IMR-90 (cell line): ENCODE measurements around the gene INF2. TPM values are rescaled to one million over a fixed set of nuclear protein-coding genes. Genes with fewer than 3 reads are reported as not detected.

ENCODE experiments used
- ATAC-seq: fragments of 200-7000 bp; cut with Tn5 transposase; 2 replicates; pipeline ENCODE4 v1.9.1; 2020; ENCODE audit warnings: low read depth, mild to moderate bottlenecking, moderate library complexity
- BruUV-seq: library from RNA; stranded (reverse); fragments of 400-500 nt; replicated peaks from 2 replicates; lab custom pipeline; 2021; lab: Mats Ljungman, UMichigan
- CTCF ChIA-PET: fragments of 300-600 bp; formaldehyde crosslinking; extraction: SDS; loops from one replicate; lab custom pipeline; 2021; ENCODE audit warnings: antibody characterized with exemption; lab: Yijun Ruan, JAX
- POLR2A ChIA-PET: fragments of 300-600 bp; sonication (Branson Sonifier 250); formaldehyde crosslinking; loops from one replicate; lab custom pipeline; 2022; ENCODE audit warnings: antibody characterized with exemption; ENCODE audit not compliant: unreplicated experiment; lab: Charles Lee
- DNase-seq: peaks from one replicate; pipeline ENCODE4 v3.0.0; 2013
- H2AFZ ChIP-seq: replicated peaks from 2 replicates; pipeline ENCODE3; 2013; ENCODE audit warnings: low read length, mild to moderate bottlenecking; ENCODE audit not compliant: poor library complexity
- H2AK5ac ChIP-seq: 2 replicates; pipeline ENCODE4 v1.6.1; 2013; ENCODE audit warnings: low read depth, low read length, inconsistent platforms
- H2AK9ac ChIP-seq: replicated peaks from 2 replicates; pipeline ENCODE3; 2013; ENCODE audit warnings: mild to moderate bottlenecking, low read depth, low read length, moderate library complexity; ENCODE audit not compliant: poor library complexity
- H2BK120ac ChIP-seq: 2 replicates; pipeline ENCODE4 v1.6.1; 2013; ENCODE audit warnings: low read depth, low read length, inconsistent platforms
- H2BK15ac ChIP-seq: 3 replicates; pipeline ENCODE4 v1.6.1; 2013; ENCODE audit warnings: low read depth, low read length, inconsistent platforms
- H2BK20ac ChIP-seq: 2 replicates; pipeline ENCODE4 v1.6.1; 2013; ENCODE audit warnings: low read depth, mild to moderate bottlenecking, inconsistent platforms, low read length, moderate library complexity
- H2BK5ac ChIP-seq: 2 replicates; pipeline ENCODE4 v1.6.1; 2013; ENCODE audit warnings: mild to moderate bottlenecking, low read depth, low read length, inconsistent platforms; ENCODE audit not compliant: poor library complexity, severe bottlenecking
- H3K14ac ChIP-seq: replicated peaks from 2 replicates; pipeline ENCODE4 v1.6.1; 2013; ENCODE audit warnings: low read depth, low read length, inconsistent platforms
- H3K18ac ChIP-seq: 2 replicates; pipeline ENCODE4 v1.6.1; 2013; ENCODE audit warnings: low read depth, low read length, control low read depth
- H3K23ac ChIP-seq: 2 replicates; pipeline ENCODE4 v1.6.1; 2013; ENCODE audit warnings: low read depth, low read length, inconsistent platforms
- H3K27ac ChIP-seq: 2 replicates; pipeline ENCODE4 v1.5.1; 2013; ENCODE audit warnings: mild to moderate bottlenecking, control low read depth, low read length; ENCODE audit not compliant: insufficient read depth
- H3K27me3 ChIP-seq: 2 replicates; pipeline ENCODE4 v1.6.1; 2013; ENCODE audit warnings: low read length; ENCODE audit not compliant: control insufficient read depth, insufficient read depth
- H3K36me3 ChIP-seq: 2 replicates; pipeline ENCODE4 v1.6.1; 2013; ENCODE audit warnings: low read length, mixed read lengths; ENCODE audit not compliant: control insufficient read depth, insufficient read depth
- H3K4ac ChIP-seq: 2 replicates; pipeline ENCODE4 v1.6.1; 2013; ENCODE audit warnings: low read depth, low read length, inconsistent platforms
- H3K4me1 ChIP-seq: 2 replicates; pipeline ENCODE4 v1.6.1; 2013; ENCODE audit warnings: low read length, mixed read lengths; ENCODE audit not compliant: control insufficient read depth, insufficient read depth
- H3K4me2 ChIP-seq: 2 replicates; pipeline ENCODE4 v1.6.1; 2013; ENCODE audit warnings: low read depth, mild to moderate bottlenecking, control low read depth, low read length, moderate library complexity
- H3K4me3 ChIP-seq: 2 replicates; pipeline ENCODE4 v1.5.1; 2013; ENCODE audit warnings: low read depth, mild to moderate bottlenecking, control low read depth, low read length, moderate library complexity; ENCODE audit not compliant: insufficient read depth
- H3K56ac ChIP-seq: 2 replicates; pipeline ENCODE4 v1.6.1; 2013; ENCODE audit warnings: low read length, inconsistent platforms; ENCODE audit not compliant: insufficient read depth; ENCODE audit errors: extremely low read depth
- H3K79me1 ChIP-seq, 2 experiments: 2 replicates each; pipeline ENCODE4 v1.6.1; 2013; ENCODE audit warnings: low read length in 2 of 2, inconsistent platforms in 1 of 2, low read depth in 1 of 2
- H3K9ac ChIP-seq: 2 replicates; pipeline ENCODE4 v1.6.1; 2013; ENCODE audit warnings: low read depth, low read length, control low read depth
- H3K9me1 ChIP-seq: 2 replicates; pipeline ENCODE4 v1.6.1; 2013; ENCODE audit warnings: low read length, inconsistent platforms; ENCODE audit not compliant: insufficient read depth
- H3K9me3 ChIP-seq: 2 replicates; pipeline ENCODE4 v1.6.1; 2013; ENCODE audit warnings: low read length; ENCODE audit not compliant: control insufficient read depth, insufficient read depth
- H4K20me1 ChIP-seq: 2 replicates; pipeline ENCODE4 v1.6.1; 2013; ENCODE audit warnings: low read length, inconsistent platforms; ENCODE audit not compliant: insufficient read depth
- H4K5ac ChIP-seq: 2 replicates; pipeline ENCODE4 v1.6.1; 2013; ENCODE audit warnings: mild to moderate bottlenecking, low read depth, low read length, control low read depth
- H4K8ac ChIP-seq, 2 experiments: 2 replicates each; pipeline ENCODE4 v1.6.1; 2013; ENCODE audit warnings: low read depth in 2 of 2, low read length in 2 of 2, control low read depth in 1 of 2, inconsistent platforms in 1 of 2
- H4K91ac ChIP-seq: 2 replicates; pipeline ENCODE4 v1.6.1; 2013; ENCODE audit warnings: low read depth, low read length, inconsistent platforms; ENCODE audit not compliant: insufficient read depth
- BHLHE40 ChIP-seq: fragments of 150-350 bp; IDR thresholded peaks from 2 replicates; pipeline ENCODE4 v1.6.1; 2016; ENCODE audit warnings: mild to moderate bottlenecking, low read depth, low read length
- CHD1 ChIP-seq: IDR thresholded peaks from 2 replicates; pipeline ENCODE4 v1.6.1; 2012; ENCODE audit warnings: low read depth, low read length, improper control_type of control experiment
- ELK1 ChIP-seq: fragments of 150-350 bp; IDR thresholded peaks from 2 replicates; pipeline ENCODE4 v1.6.1; 2016; ENCODE audit warnings: low read depth, mild to moderate bottlenecking, low read length, moderate library complexity, borderline replicate concordance
- FOS ChIP-seq: fragments of 150-350 bp; IDR thresholded peaks from 2 replicates; pipeline ENCODE4 v1.6.1; 2016; ENCODE audit warnings: low read depth, low read length
- MAFK ChIP-seq: IDR thresholded peaks from 2 replicates; pipeline ENCODE4 v1.6.1; 2012; ENCODE audit warnings: low read depth, low read length, improper control_type of control experiment
- MAZ ChIP-seq: IDR thresholded peaks from 2 replicates; pipeline ENCODE4 v1.6.1; 2012; ENCODE audit warnings: low read depth, mild to moderate bottlenecking, low read length, improper control_type of control experiment, moderate library complexity, borderline replicate concordance
- MXI1 ChIP-seq: IDR thresholded peaks from 2 replicates; pipeline ENCODE4 v1.6.1; 2012; ENCODE audit warnings: low read depth, mild to moderate bottlenecking, low read length, moderate library complexity, borderline replicate concordance
- NFE2L2 ChIP-seq: fragments of 150-350 bp; IDR thresholded peaks from 2 replicates; pipeline ENCODE4 v1.6.1; 2016; ENCODE audit warnings: low read depth, mild to moderate bottlenecking, low read length
- POLR2A ChIP-seq: IDR thresholded peaks from 2 replicates; pipeline ENCODE4 v1.6.1; 2012; ENCODE audit warnings: mild to moderate bottlenecking, low read depth, low read length
- RAD21 ChIP-seq: IDR thresholded peaks from 2 replicates; pipeline ENCODE4 v1.6.1; 2012; ENCODE audit warnings: low read length, improper control_type of control experiment
- RCOR1 ChIP-seq: IDR thresholded peaks from 2 replicates; pipeline ENCODE4 v1.6.1; 2012; ENCODE audit warnings: mild to moderate bottlenecking, low read length, improper control_type of control experiment; ENCODE audit not compliant: insufficient replicate concordance
- RFX5 ChIP-seq: IDR thresholded peaks from 2 replicates; pipeline ENCODE4 v1.8.0; 2012; ENCODE audit warnings: low read depth, mild to moderate bottlenecking, low read length, moderate library complexity
- SMC3 ChIP-seq: fragments of 150-350 bp; IDR thresholded peaks from 2 replicates; pipeline ENCODE4 v1.6.1; 2016; ENCODE audit warnings: low read depth, mild to moderate bottlenecking, antibody characterized with exemption, low read length, moderate library complexity
- WGBS, 2 experiments: methylation state at CpG; one replicate each; pipeline versions ENCODE4 v1.1.5 to v1.1.7; 2013; ENCODE audit warnings: missing lambda C conversion rate in 2 of 2; ENCODE audit not compliant: insufficient read length in 1 of 2; ENCODE audit errors: extremely low coverage in 2 of 2; 5-methylcytosine and 5-hydroxymethylcytosine counted together
- dilution Hi-C: fragments of 300-500 bp; cut with HindIII; formaldehyde crosslinking; loops from one replicate; pipeline ENCODE4 v1.14.3; 2018; ENCODE audit warnings: low sequenced_read_pairs; ENCODE audit not compliant: unreplicated experiment
- in situ Hi-C: fragments of 300-500 bp; cut with MboI; formaldehyde crosslinking; loops from 3 replicates; pipeline ENCODE4 v1.14.3; 2019; ENCODE audit warnings: low sequenced_read_pairs, inconsistent platforms, mixed read lengths
- intact Hi-C: fragments of 100-400 bp; cut with micrococcal nuclease; formaldehyde crosslinking; loops from 2 replicates; pipeline ENCODE4 v1.10.0; 2022
- polyA plus RNA-seq, 3 experiments: library from polyadenylated mRNA; depleted of rRNA; stranded (reverse); fragments of >200 nt; gene quantifications; 2 replicates each; pipeline ENCODE4 v1.2.3, GENCODE V29; 2012; ENCODE audit warnings: low replicate concordance in 1 of 3
- total RNA-seq: library from RNA; depleted of rRNA; stranded (reverse); fragments of >200 nt; gene quantifications from 2 replicates; pipeline ENCODE4 v1.2.3, GENCODE V29; 2012
- TF ChIP-seq, protein P1 (sequence below): conservative IDR thresholded peaks from 2 replicates; pipeline ENCODE4 v1.5.1; 2012; ENCODE audit warnings: mild to moderate bottlenecking, low read depth, low read length, improper control_type of control experiment

The INF2 gene
- total and polyA plus RNA-seq, 2 of the 4 experiments (the other 2 are of a cell fraction), result 16.8 to 62.1 TPM

DNA sequence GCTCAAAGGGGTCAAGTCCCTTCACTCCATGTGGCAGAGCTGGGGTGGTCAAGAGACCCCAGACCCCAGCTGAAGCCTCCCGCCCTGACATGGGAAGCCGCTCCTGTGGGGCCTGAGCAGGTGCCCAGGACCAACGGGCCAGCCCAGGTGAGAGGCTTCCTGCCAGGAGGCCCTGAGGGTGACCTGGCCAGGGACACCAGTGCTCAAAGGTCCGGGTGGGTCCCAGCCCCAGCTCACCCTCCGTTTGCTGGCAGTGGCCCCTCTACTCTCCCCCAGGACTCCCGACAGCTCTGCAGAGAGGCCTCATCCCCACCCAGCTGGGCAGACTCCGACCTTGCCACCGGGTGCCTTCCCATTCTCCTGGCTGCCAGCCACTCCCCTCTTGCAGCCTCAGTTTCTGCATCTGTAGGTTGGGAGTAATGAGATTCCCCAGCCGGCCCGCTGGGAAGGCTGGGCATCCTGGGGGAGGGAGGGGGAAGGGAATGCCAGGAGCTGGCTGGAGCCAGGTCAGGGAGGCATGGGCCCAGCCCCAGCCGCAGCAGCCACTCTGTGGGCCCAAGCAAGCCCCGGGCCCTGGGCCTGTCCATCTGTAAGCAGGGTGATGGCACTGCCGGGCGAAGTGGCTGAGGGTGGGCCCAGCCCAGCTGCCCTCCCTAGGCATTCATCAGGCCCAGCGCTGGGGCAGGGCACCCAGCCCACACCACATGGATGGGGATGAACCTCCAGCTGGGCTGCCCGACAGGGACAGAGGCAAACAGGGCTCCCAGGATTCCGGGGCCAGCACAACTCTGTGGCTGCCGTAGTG is 10.3 kb upstream of the INF2 start:
- H3K23ac ChIP-seq, result no peak overlapping the region
- peak overlapping the region; percentile 94 for H2BK120ac ChIP-seq
- intact Hi-C loops, result no loop called here
- H3K27me3 ChIP-seq, result no peaks in the 10 kb centered on the region
- peak overlapping the region; percentile 98 for H3K4ac ChIP-seq
- peak overlapping the region; percentile 59; the same call in 1 of the 2 replicates for H3K14ac ChIP-seq
- peak overlapping the region; percentile 82 for H3K27ac ChIP-seq
- H3K79me1 ChIP-seq, result peaks cover 3 to 32% of the 10 kb centered on the region in 2 experiments; a peak in 2 of 4 replicates
- H4K20me1 ChIP-seq, result no peaks in the 10 kb centered on the region
- ChIA-PET POLR2A (no interaction called here), CTCF (no interaction called here)
- H3K9me3 ChIP-seq, result no peaks in the 10 kb centered on the region
- H3K56ac ChIP-seq, result peak overlapping the region; percentile 35; the same call in 1 of the 2 replicates
- DNase-seq, result no peak
- peak overlapping the region; percentile 68 for H3K9ac ChIP-seq
- in situ Hi-C loops, result no loop called here
- no peak for ATAC-seq
- peaks cover 15% of the 10 kb centered on the region for H3K9me1 ChIP-seq
- no peaks in the 10 kb centered on the region for H3K36me3 ChIP-seq
- no peak overlapping the region for H3K4me3 ChIP-seq
- peak overlapping the region; percentile 91 for H2BK20ac ChIP-seq
- peaks cover 43% of the 10 kb centered on the region for H3K4me1 ChIP-seq
- peak overlapping the region; percentile 91 for H2AFZ ChIP-seq
- peak overlapping the region; percentile 91; the same call in 1 of the 2 replicates for H3K18ac ChIP-seq
- peak overlapping the region; percentile 98 for H2BK5ac ChIP-seq
- TF ChIP-seq MAFK (no peak), SMC3 (no peak), RFX5 (no peak), MAZ (no peak), BHLHE40 (no peak), MXI1 (no peak), ELK1 (no peak), RAD21 (no peak), CHD1 (no peak), FOS (no peak), NFE2L2 (no peak), POLR2A (no peak), RCOR1 (no peak)
- TF ChIP-seq, protein P1, sequence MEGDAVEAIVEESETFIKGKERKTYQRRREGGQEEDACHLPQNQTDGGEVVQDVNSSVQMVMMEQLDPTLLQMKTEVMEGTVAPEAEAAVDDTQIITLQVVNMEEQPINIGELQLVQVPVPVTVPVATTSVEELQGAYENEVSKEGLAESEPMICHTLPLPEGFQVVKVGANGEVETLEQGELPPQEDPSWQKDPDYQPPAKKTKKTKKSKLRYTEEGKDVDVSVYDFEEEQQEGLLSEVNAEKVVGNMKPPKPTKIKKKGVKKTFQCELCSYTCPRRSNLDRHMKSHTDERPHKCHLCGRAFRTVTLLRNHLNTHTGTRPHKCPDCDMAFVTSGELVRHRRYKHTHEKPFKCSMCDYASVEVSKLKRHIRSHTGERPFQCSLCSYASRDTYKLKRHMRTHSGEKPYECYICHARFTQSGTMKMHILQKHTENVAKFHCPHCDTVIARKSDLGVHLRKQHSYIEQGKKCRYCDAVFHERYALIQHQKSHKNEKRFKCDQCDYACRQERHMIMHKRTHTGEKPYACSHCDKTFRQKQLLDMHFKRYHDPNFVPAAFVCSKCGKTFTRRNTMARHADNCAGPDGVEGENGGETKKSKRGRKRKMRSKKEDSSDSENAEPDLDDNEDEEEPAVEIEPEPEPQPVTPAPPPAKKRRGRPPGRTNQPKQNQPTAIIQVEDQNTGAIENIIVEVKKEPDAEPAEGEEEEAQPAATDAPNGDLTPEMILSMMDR, result no peak
- H2AK9ac ChIP-seq, result peak overlapping the region; percentile 100
- H4K8ac ChIP-seq, result peak overlapping the region; percentile 86 to 99
- H2AK5ac ChIP-seq, result peak overlapping the region; percentile 92
- 92% methylated on average over 4 of the region's 18 CpGs; no CpG with 5 or more reads in 1 of the 2 experiments for WGBS, 2 experiments
- dilution Hi-C loops, result no loop called here
- BruUV-seq, result no TSS peak
- peak overlapping the region; percentile 70; the same call in 1 of the 3 replicates for H2BK15ac ChIP-seq
- no peak overlapping the region for H3K4me2 ChIP-seq
- peak overlapping the region; percentile 94 for H4K91ac ChIP-seq
- H4K5ac ChIP-seq, result peak overlapping the region; percentile 95
